HG02938 (cell line): ENCODE measurements around the gene LRRC42.

Experiments used
- ATAC-seq: cut with Tn5 transposase; IDR thresholded peaks from one replicate; pipeline ENCODE4 v1.9.1; 2021; ENCODE audit warnings: mild to moderate bottlenecking, moderate library complexity; ENCODE audit not compliant: unreplicated experiment

Gene LRRC42, protein sequence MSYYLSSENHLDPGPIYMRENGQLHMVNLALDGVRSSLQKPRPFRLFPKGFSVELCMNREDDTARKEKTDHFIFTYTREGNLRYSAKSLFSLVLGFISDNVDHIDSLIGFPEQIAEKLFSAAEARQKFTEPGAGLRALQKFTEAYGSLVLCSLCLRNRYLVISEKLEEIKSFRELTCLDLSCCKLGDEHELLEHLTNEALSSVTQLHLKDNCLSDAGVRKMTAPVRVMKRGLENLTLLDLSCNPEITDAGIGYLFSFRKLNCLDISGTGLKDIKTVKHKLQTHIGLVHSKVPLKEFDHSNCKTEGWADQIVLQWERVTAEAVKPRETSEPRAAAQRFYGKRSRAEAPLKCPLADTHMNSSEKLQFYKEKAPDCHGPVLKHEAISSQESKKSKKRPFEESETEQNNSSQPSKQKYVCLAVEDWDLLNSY

DNA sequence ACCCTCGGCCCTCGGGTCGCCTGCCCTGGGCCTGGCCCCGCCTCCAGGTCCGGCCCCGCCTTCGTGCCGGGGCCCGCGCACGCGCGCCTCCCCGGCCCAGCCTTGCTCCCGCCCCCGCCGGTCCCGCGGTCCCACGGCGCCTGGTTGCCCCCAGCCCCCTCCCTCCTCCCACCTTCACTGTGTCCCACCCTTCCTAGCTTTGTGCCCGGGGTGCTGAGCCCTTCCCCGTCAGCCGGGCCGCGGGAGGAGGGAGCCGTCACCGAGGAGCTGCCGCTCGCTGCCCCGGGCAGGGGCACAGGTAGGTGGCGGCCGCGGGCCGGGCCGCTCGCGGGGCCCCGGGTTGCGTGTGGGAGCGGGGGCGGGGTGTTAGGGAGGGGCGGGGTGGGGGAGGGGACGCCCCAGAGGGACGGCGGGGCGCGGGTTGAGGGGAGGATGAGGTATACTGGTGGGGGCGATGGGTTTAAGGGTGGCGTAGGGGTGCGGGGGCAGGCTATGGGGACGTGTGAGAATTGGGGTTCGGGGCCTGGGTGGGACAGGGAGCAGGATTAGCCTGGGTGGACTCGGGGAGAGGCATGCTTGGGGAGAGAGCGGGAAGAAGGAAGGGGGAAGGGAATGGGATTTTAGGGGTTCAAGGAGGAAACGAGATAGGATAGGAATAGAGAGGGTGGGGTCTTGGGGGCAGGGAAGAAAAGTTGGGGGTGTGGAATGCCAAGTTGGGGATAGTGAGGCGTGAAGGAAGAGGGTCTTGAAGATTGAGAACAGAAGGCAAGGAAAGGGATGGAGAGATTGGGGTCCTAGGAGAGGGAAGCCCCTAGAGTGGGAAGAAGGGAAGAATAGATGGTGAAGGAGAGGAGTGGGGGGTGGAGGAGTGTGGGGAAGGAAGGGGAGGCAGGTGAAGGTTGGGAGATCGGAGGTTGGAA lies at the start of gene LRRC42:
TSS of gene LRRC42 (plus strand) at position 99 of the 920 bp plus-strand sequence. CDS start 5,650 bp downstream, outside the sequence.
- peak; percentile 63 for ATAC-seq

DNA sequence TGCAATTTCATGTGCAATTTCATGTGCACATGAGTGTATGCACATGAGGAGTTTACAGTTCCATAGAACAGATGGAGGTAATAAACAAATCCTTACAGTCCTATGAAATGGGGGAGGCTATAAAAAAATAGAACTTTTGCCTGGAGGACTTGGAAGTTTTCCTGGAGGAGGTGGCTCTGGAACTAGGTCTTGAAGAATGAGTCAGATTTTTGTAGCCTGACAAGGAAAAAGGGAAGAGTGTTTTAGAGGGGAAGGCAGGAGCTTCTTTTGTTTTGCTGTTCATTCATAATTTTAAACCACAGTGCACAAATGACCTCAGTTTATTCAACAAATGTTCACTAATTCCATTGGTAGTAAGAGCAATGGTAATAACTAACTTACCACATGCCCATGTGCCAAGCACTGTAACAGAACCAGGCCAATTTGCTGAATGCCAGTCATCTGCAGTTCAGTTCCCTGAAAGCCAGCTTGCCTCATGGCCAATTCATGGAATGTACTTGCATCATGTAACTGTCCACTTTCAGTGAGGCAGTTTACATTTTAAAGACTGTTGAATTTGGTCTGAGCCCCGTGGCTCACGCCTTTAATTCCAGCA lies 49.4 kb upstream of the LRRC42 start:
- ATAC-seq = no peak

DNA sequence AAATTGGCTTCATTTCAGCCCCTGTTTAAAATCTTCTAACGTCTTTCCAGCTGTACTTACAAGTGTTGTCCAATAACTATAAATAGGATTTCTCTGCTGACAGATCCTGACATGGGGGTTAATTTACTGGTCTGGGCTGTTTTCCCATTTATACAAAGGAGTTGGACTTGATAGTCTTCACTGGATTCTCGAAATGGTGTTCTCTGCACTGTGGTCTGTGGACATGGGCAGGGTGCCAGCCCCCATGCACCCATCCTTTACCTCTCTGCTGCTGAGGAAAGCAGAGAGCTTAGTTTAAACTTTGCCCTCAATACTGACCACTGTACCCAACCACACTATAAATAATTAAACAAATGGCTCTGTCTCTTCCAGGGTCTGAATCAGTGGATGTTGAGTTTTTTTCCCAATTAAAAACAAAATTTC lies 46.9 kb upstream of the LRRC42 start:
- ATAC-seq = no peak

DNA sequence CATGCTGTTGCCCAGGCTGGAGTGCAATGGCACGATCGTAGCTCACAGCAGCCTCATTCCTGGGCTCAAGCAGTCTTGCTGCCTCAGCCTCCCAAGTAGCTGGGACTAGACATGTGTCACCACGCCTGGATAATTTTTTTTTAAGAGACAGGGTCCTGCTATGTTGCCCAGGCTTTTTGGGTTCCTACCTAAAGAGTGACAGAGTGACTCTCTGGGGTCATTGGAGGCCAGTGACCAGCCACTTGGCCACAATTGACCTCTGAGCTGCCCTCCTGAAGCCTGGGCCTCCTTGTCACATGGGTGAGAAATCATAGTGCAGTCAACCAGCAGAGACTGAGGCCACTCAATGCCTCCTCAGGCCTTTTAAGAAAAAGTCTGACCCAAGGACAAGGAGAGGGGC lies 46.4 kb upstream of the LRRC42 start:
- ATAC-seq = no peak

DNA sequence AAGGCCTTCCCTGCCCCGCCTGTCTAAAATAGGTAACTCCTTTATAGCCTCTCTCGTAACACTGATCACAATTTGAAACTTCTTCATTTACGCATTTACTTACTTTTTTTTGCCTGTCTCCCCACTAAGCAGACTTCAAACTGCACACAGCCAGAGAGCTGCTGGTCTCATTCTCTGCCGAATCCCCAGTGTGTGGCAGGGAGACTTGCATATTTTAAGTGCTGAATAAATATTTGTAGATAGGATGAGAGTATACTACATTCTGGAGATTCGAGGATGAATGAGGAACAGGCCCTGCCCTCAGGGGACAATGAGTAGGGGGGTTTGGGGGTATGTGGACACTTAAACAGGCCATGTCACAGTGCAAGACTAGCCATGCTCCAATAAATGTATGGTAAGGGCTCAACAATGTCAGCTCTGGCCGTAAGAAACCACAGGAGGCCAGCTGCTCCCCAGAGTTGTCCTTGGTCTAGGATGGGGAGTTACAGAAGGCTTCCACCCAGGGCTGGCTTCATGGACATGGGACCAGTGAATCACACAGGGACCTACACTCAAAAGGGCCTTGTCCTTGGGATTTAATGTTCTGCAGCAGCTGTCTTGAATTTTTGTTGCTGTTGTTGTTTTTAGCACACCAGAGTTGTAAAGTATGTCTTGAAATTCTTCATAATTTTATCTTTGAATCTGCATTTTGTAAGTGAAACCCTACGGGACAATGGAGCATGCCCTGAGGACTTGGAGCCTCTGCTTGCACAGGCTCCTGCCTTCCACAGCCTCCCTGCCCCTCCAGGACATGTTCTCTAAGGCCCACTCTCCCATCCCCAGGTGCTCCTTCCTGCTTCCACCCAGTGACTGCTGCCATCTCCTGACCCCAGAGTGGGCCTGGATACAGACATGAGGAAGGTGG lies 43.7 kb upstream of the LRRC42 start:
- ATAC-seq = no peak

DNA sequence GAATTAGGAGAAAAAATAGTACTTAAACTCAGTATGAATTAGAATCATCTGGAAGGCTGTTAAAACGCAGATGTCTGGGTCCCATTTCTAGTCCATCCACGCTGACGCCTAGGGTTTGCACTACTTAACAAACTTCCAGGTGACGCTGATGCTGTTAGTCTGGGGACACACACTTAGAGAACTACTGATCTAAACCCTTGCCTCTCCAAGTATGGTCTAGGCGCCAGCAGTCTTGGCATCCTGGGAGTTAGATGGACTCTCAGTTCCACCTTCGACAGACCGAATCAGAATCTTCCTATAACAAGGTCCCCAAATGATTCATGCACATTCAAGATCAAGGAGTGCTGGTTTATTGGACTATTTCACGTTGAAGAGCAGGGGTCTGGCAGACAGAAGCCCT lies 40.6 kb upstream of the LRRC42 start:
- ATAC-seq = no peak

DNA sequence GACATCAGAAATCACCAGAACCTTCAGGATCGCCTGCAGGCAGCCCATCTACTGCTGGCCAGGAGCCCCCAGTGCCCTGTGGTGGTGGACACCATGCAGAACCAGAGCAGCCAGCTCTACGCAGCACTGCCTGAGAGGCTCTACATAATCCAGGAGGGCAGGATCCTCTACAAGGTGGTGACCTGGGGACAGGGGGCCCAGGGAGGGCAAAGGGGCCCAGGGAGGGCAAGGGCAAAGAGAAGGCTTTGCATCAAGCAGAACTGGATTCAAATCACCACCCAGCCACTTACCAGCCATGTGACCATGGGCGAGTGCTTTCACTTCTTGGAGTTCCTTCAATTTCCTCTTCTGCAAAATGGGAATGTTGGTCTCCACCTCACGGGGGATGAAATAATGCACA lies 40.0 kb upstream of the LRRC42 start:
- ATAC-seq = no peak

DNA sequence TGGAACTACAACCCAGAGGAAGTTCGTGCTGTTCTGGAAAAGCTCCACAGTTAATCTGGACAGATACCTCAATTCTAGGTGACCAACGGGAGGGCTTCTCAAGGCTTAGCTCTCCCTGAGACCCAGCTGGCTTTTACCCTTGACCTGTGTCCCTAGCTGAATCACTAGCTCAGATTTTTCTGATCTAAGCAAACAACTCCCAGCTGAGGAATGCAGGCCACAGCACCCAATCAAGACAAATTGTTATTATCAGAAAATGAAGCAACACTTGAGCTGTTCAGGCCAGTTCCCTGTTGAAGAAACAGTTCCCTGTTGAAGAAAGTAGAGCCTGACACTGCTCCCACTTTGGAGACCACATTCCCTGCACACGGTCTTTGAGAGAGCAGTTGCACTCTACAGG lies 36.2 kb upstream of the LRRC42 start:
- no peak for ATAC-seq

- ATAC-seq = no peak
Observed at GRCh38 chr1:53911442-53911841, 34.7 kb upstream of the LRRC42 start.

- no peak for ATAC-seq
Observed at GRCh38 chr1:53913352-53914033, 32.7 kb upstream of the LRRC42 start.

- no peak for ATAC-seq
Observed at GRCh38 chr1:53918343-53918742, 27.8 kb upstream of the LRRC42 start.

DNA sequence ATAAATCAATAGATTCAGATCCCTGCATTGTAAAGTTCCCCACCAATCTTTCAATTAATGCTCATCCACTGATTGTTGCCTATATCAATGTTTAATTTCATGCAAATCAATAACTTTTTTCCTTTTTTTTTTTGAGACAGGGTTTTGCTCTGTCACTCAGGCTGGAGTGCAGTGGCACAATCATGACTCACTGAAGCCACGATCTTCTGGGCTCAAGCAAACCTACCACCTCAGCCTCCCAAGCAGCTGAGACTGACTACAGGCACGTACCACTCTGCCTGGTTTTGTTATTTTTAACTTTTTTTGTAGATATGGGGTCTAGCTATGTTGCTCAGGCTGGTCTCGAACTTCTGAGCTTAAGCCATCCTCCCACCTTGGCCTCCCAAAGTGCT lies 26.5 kb upstream of the LRRC42 start:
- ATAC-seq = no peak

DNA sequence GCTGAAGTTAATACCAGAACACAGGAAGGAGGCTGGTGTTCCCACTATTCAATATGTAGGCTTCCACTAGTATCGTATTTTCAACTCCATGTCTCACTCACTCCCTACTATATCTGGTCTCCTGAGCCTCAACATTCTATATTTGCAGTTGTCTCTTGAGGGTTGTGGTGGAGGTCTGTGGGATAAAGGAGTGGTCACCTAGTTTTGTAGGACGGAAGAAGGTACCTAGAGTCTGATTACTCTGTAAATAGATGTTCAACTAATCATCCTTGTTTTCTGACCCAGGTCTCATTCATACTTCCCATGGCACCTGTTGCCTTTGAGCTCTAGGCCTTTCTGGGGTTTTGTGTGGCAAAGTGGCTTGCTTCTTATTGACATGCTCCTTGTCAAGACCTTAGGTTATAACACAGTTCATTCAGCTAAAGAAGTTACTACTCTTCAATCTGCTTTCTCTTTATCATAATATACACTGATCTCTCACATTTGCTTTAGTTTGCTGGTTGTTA lies 18.7 kb upstream of the LRRC42 start:
- no peak for ATAC-seq

- no peak for ATAC-seq
Observed at GRCh38 chr1:53929246-53929960, 16.7 kb upstream of the LRRC42 start.

- ATAC-seq = no peak
Observed at GRCh38 chr1:53930932-53931331, 15.2 kb upstream of the LRRC42 start.

GRCh38 chr1:53931523-53931922 lies 14.6 kb upstream of the LRRC42 start:
- ATAC-seq = no peak

DNA sequence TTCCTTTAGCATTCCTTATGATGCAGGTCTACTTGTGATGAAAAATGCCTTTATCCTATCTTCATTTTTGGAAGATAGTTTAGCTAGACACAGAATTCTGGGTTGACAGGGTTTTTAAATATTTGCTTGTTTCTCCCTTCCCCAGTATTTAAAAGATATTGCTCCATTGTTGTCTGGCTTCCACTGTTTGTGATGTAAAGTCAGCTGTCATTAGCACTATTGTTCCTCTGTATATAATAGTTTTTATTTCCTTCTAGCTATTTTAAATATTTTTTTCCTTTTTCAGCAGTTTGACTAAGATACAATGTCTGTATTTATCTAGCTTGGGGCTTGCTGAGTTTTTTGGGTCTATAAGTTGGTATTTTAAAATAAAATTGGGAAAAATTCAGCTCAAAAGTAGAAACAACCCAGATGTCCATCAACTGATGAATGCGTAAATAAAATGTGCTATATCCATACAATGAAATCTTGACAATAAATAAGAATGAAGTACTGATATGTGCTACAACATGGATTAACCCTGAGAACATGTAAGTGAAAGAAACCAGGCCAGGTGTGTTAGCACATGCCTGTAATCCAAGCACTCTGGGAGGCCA lies 11.9 kb upstream of the LRRC42 start:
- ATAC-seq = no peak

DNA sequence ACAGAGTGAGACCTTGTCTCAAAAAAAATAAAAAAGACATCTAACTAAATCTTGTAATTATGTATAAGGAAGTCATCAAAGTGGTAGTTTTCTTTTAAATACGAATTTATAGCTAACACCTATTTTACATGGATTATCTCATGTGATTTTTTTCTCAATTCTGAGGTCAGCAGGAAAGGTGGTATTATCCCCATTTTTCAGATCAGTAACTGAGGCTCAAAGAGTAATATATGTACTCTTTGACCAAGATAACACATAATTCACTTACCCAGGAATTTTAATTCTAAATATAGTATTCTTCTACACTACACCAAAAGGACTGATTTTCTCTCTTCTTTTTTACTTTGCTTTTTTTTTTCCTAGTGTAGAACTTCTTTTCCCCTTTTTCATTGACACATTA lies 9.7 kb upstream of the LRRC42 start:
- ATAC-seq = no peak
